ENCODE measurements around the gene GALNT18. TPM values are rescaled to one million over a fixed set of nuclear protein-coding genes. Genes with fewer than 3 reads are reported as not detected.

GALNT18 gene
- total and polyA plus RNA-seq, 7 experiments from 2014 or later: 0.15 to 1.7 (median 0.20) TPM; not detected in 4

- H3K4me1 ChIP-seq (ENCODE audit: control insufficient read depth in 2 of 2, insufficient read depth in 2 of 2, low read length in 2 of 2): no peaks in the 10 kb centered on the region
- H3K4me3 ChIP-seq (ENCODE audit: low read length): no peak overlapping the region
- H3K9me3 ChIP-seq (ENCODE audit: control insufficient read depth in 2 of 3, low read length in 3 of 3): no peaks in the 10 kb centered on the region
- no peaks in the 10 kb centered on the region for H3K36me3 ChIP-seq (ENCODE audit: control insufficient read depth in 2 of 3, insufficient read depth in 3 of 3, low read length in 3 of 3)
- H3K4me3 Mint-ChIP-seq: no peak overlapping the region
- CTCF ChIA-PET: no interaction called here
- H3K9me3 Mint-ChIP-seq: peaks cover 0 to 3% (median 0%) of the 10 kb centered on the region in 11 donors
- H3K36me3 Mint-ChIP-seq: no peaks in the 10 kb centered on the region
- DNase-seq (no peak), ATAC-seq (no peak)
- POLR2A ChIA-PET: no interaction called here
- no peak overlapping the region for H3K27ac ChIP-seq (ENCODE audit: low read depth, low read length)
- no peak overlapping the region for H3K27ac Mint-ChIP-seq
- peaks cover 0 to 5% (median 0%) of the 10 kb centered on the region in 5 donors for H3K27me3 Mint-ChIP-seq
- peaks cover 0 to 2% (median 0%) of the 10 kb centered on the region in 7 donors for H3K4me1 Mint-ChIP-seq
- intact Hi-C loops (cut with micrococcal nuclease): no loop called here
- H3K27me3 ChIP-seq (ENCODE audit: control insufficient read depth in 2 of 2, insufficient read depth in 2 of 2, low read length in 2 of 2): no peaks in the 10 kb centered on the region
Measured at GRCh38 chr11:11538277-11538960, 83.4 kb downstream of the GALNT18 start.

GRCh38 chr11:11537871-11538270 lies 83.9 kb downstream of the GALNT18 start:
- Mint-ChIP-seq H3K27me3 (peaks cover 0 to 5% (median 0%) of the 10 kb centered on the region in 5 donors), H3K4me1 (peaks cover 0 to 2% (median 0%) of the 10 kb centered on the region in 7 donors), H3K4me3 (no peak overlapping the region), H3K36me3 (no peaks in the 10 kb centered on the region), H3K27ac (no peak overlapping the region), H3K9me3 (peaks cover 0 to 3% (median 0%) of the 10 kb centered on the region in 11 donors)
- H3K36me3 ChIP-seq (ENCODE audit: control insufficient read depth in 2 of 3, insufficient read depth in 3 of 3, low read length in 3 of 3): no peaks in the 10 kb centered on the region
- H3K9me3 ChIP-seq (ENCODE audit: control insufficient read depth in 2 of 3, low read length in 3 of 3): no peaks in the 10 kb centered on the region
- H3K27ac ChIP-seq (ENCODE audit: low read depth, low read length): no peak overlapping the region
- no peaks in the 10 kb centered on the region for H3K4me1 ChIP-seq (ENCODE audit: control insufficient read depth in 2 of 2, insufficient read depth in 2 of 2, low read length in 2 of 2)
- intact Hi-C loops (cut with micrococcal nuclease): no loop called here
- no peak for DNase-seq
- no peak overlapping the region for H3K4me3 ChIP-seq (ENCODE audit: low read length)
- H3K27me3 ChIP-seq (ENCODE audit: control insufficient read depth in 2 of 2, insufficient read depth in 2 of 2, low read length in 2 of 2): no peaks in the 10 kb centered on the region
- CTCF ChIA-PET: no interaction called here
- ATAC-seq: no peak
- POLR2A ChIA-PET: no interaction called here

- Histone ChIP-seq H3K27ac (ENCODE audit: low read depth, low read length) (no peak overlapping the region), H3K27me3 (ENCODE audit: control insufficient read depth in 2 of 2, insufficient read depth in 2 of 2, low read length in 2 of 2) (no peaks in the 10 kb centered on the region), H3K4me3 (ENCODE audit: low read length) (no peak overlapping the region), H3K36me3 (ENCODE audit: control insufficient read depth in 2 of 3, insufficient read depth in 3 of 3, low read length in 3 of 3) (no peaks in the 10 kb centered on the region), H3K9me3 (ENCODE audit: control insufficient read depth in 2 of 3, low read length in 3 of 3) (no peaks in the 10 kb centered on the region), H3K4me1 (ENCODE audit: control insufficient read depth in 2 of 2, insufficient read depth in 2 of 2, low read length in 2 of 2) (no peaks in the 10 kb centered on the region)
- Mint-ChIP-seq H3K27ac (no peak overlapping the region), H3K4me1 (peaks cover 0 to 2% (median 0%) of the 10 kb centered on the region in 7 donors), H3K4me3 (no peak overlapping the region), H3K9me3 (peaks cover 0 to 3% (median 0%) of the 10 kb centered on the region in 11 donors), H3K36me3 (no peaks in the 10 kb centered on the region), H3K27me3 (peaks cover 0 to 5% (median 0%) of the 10 kb centered on the region in 5 donors)
- ChIA-PET POLR2A (no interaction called here), CTCF (no interaction called here)
- DNase-seq (no peak), ATAC-seq (no peak)
- intact Hi-C loops (cut with micrococcal nuclease): no loop called here
Measured at GRCh38 chr11:11537372-11537771, 84.4 kb downstream of the GALNT18 start.

GRCh38 chr11:11536650-11537049 lies 85.2 kb downstream of the GALNT18 start:
- POLR2A ChIA-PET: no interaction called here
- Mint-ChIP-seq H3K27me3 (peaks cover 0 to 5% (median 0%) of the 10 kb centered on the region in 5 donors), H3K9me3 (peaks cover 0 to 3% (median 0%) of the 10 kb centered on the region in 11 donors), H3K4me3 (no peak overlapping the region), H3K36me3 (no peaks in the 10 kb centered on the region), H3K27ac (no peak overlapping the region), H3K4me1 (peaks cover 0 to 2% (median 0%) of the 10 kb centered on the region in 7 donors)
- DNase-seq (no peak), ATAC-seq (no peak)
- no peak overlapping the region for H3K27ac ChIP-seq (ENCODE audit: low read depth, low read length)
- H3K36me3 ChIP-seq (ENCODE audit: control insufficient read depth in 2 of 3, insufficient read depth in 3 of 3, low read length in 3 of 3): no peaks in the 10 kb centered on the region
- CTCF ChIA-PET: no interaction called here
- H3K9me3 ChIP-seq (ENCODE audit: control insufficient read depth in 2 of 3, low read length in 3 of 3): no peaks in the 10 kb centered on the region
- no peaks in the 10 kb centered on the region for H3K27me3 ChIP-seq (ENCODE audit: control insufficient read depth in 2 of 2, insufficient read depth in 2 of 2, low read length in 2 of 2)
- no peaks in the 10 kb centered on the region for H3K4me1 ChIP-seq (ENCODE audit: control insufficient read depth in 2 of 2, insufficient read depth in 2 of 2, low read length in 2 of 2)
- intact Hi-C loops (cut with micrococcal nuclease): no loop called here
- H3K4me3 ChIP-seq (ENCODE audit: low read length): no peak overlapping the region

GRCh38 chr11:11535611-11536010 lies 86.2 kb downstream of the GALNT18 start:
- Mint-ChIP-seq H3K4me1 (peaks cover 0 to 2% (median 0%) of the 10 kb centered on the region in 7 donors), H3K9me3 (peaks cover 0 to 3% (median 0%) of the 10 kb centered on the region in 11 donors), H3K4me3 (no peak overlapping the region), H3K27ac (no peak overlapping the region), H3K27me3 (peaks cover 0 to 5% (median 0%) of the 10 kb centered on the region in 5 donors), H3K36me3 (no peaks in the 10 kb centered on the region)
- DNase-seq (no peak), ATAC-seq (no peak)
- H3K4me3 ChIP-seq (ENCODE audit: low read length): no peak overlapping the region
- no peaks in the 10 kb centered on the region for H3K9me3 ChIP-seq (ENCODE audit: control insufficient read depth in 2 of 3, low read length in 3 of 3)
- no peaks in the 10 kb centered on the region for H3K4me1 ChIP-seq (ENCODE audit: control insufficient read depth in 2 of 2, insufficient read depth in 2 of 2, low read length in 2 of 2)
- ChIA-PET POLR2A (interaction anchor here (0.6 kb wide), 1 partner anchor 809 kb away, joined by 3 read pairs; no protein-coding TSS in a partner anchor), CTCF (no interaction called here)
- H3K36me3 ChIP-seq (ENCODE audit: control insufficient read depth in 2 of 3, insufficient read depth in 3 of 3, low read length in 3 of 3): no peaks in the 10 kb centered on the region
- H3K27ac ChIP-seq (ENCODE audit: low read depth, low read length): no peak overlapping the region
- no peaks in the 10 kb centered on the region for H3K27me3 ChIP-seq (ENCODE audit: control insufficient read depth in 2 of 2, insufficient read depth in 2 of 2, low read length in 2 of 2)
- intact Hi-C loops (cut with micrococcal nuclease): no loop called here

- H3K36me3 ChIP-seq (ENCODE audit: control insufficient read depth in 2 of 3, insufficient read depth in 3 of 3, low read length in 3 of 3): no peaks in the 10 kb centered on the region
- ChIA-PET CTCF (no interaction called here), POLR2A (no interaction called here)
- DNase-seq (no peak), ATAC-seq (no peak)
- Mint-ChIP-seq H3K27me3 (peaks cover 0 to 5% (median 0%) of the 10 kb centered on the region in 5 donors), H3K4me1 (peaks cover 0 to 2% (median 0%) of the 10 kb centered on the region in 7 donors), H3K4me3 (no peak overlapping the region), H3K9me3 (peaks cover 0 to 3% (median 0%) of the 10 kb centered on the region in 11 donors), H3K36me3 (no peaks in the 10 kb centered on the region), H3K27ac (no peak overlapping the region)
- no peaks in the 10 kb centered on the region for H3K9me3 ChIP-seq (ENCODE audit: control insufficient read depth in 2 of 3, low read length in 3 of 3)
- no peak overlapping the region for H3K27ac ChIP-seq (ENCODE audit: low read depth, low read length)
- H3K27me3 ChIP-seq (ENCODE audit: control insufficient read depth in 2 of 2, insufficient read depth in 2 of 2, low read length in 2 of 2): no peaks in the 10 kb centered on the region
- H3K4me3 ChIP-seq (ENCODE audit: low read length): no peak overlapping the region
- intact Hi-C loops (cut with micrococcal nuclease): no loop called here
- H3K4me1 ChIP-seq (ENCODE audit: control insufficient read depth in 2 of 2, insufficient read depth in 2 of 2, low read length in 2 of 2): no peaks in the 10 kb centered on the region
Measured at GRCh38 chr11:11534981-11535380, 86.8 kb downstream of the GALNT18 start.

GRCh38 chr11:11533751-11534150 lies 88.1 kb downstream of the GALNT18 start:
- Mint-ChIP-seq H3K4me3 (no peak overlapping the region), H3K36me3 (no peaks in the 10 kb centered on the region), H3K9me3 (peaks cover 0 to 6% (median 0%) of the 10 kb centered on the region in 11 donors), H3K27ac (no peak overlapping the region), H3K4me1 (peaks cover 0 to 2% (median 0%) of the 10 kb centered on the region in 7 donors), H3K27me3 (peaks cover 0 to 5% (median 0%) of the 10 kb centered on the region in 5 donors)
- no peak overlapping the region for H3K27ac ChIP-seq (ENCODE audit: low read depth, low read length)
- no peaks in the 10 kb centered on the region for H3K9me3 ChIP-seq (ENCODE audit: control insufficient read depth in 2 of 3, low read length in 3 of 3)
- DNase-seq: no peak
- no peaks in the 10 kb centered on the region for H3K36me3 ChIP-seq (ENCODE audit: control insufficient read depth in 2 of 3, insufficient read depth in 3 of 3, low read length in 3 of 3)
- no peaks in the 10 kb centered on the region for H3K4me1 ChIP-seq (ENCODE audit: control insufficient read depth in 2 of 2, insufficient read depth in 2 of 2, low read length in 2 of 2)
- intact Hi-C loops (cut with micrococcal nuclease): no loop called here
- ChIA-PET CTCF (no interaction called here), POLR2A (no interaction called here)
- H3K27me3 ChIP-seq (ENCODE audit: control insufficient read depth in 2 of 2, insufficient read depth in 2 of 2, low read length in 2 of 2): no peaks in the 10 kb centered on the region
- no peak for ATAC-seq
- H3K4me3 ChIP-seq (ENCODE audit: low read length): no peak overlapping the region

Measured in naive thymus-derived CD4-positive, alpha-beta T cell (primary cell).